HG03457 (cell line): Measurements from ENCODE around the gene RUNX3.

Experiments
- ATAC-seq: cut with Tn5 transposase; IDR thresholded peaks from one replicate; pipeline ENCODE4 v1.9.1; 2021; ENCODE audit warnings: moderate number of reproducible peaks; ENCODE audit not compliant: unreplicated experiment

The RUNX3 gene

DNA sequence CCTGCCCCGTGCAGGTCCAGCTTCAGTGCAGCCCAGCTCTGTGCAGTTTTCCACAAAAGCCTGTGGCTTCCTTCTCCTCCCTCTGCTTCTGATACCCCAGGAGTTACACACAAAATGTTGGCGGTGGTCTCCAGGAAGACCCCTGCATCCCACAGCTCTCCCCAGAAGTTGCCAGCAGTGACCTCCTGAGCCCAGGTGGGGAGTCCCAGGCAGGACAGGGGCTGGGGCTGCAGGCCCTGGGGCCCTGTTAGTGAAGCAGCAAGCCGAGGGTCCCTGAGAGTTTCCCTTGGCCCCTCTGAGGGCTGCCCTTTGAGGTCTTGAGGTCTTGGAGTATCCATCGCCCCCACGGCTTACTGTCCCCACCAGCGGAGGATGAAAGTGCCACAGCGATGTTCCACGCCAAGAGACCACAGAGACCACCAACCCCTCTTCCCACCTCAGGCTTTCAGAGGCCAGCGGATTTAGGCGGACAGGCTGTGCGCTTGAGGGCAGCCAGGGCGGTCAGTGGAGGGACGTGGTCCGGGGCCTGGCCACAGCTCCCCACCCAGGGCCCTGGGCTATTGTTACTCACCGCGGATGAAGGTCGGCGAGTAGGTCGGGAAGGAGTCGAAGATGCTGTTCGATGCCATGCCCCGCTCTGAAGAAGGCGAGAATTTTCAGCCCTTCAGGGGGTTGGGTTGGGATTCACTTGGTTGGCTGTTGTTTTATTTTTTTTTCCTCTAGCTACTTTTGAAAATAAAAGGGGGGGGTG, 34.0 kb upstream of the RUNX3 start:
- ATAC-seq: no peak

DNA sequence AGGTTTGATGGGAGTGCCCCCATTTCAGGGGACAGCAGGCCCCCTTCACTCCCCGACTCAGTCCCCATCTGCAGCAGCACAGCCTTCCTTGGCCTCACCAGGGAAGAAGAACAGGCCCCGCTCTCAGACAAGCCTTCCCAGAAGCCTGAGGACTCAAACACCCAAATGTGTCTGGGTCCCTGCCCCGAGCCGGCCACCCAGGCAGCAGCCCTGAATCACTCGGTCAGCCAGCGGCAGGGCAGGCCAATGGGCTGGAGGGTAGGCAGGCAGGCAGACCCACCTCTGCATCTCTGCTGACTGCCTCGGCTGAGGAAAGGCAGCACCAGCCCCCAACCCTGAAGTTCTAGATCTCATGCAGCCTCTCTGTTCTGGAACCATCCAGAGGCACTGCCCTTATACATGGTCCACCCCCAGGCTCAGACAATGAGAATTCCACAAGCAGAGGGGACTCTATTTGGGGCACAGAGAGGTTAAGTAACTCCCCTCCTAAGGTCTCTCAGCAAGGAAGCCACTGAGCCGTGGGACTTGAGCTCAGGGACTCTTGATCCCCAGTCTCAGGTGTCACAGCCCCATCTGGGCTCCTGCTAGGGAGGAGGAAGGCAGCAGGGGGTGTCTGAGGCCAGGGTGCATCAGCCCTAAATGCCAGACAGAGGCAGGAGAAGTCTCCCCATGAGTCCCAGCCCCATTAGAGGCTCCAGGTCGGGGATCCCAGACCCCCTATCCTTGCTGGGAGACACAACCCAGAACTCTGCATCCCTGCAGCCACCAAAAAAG, 33.2 kb upstream of the RUNX3 start:
- ATAC-seq: no peak

DNA sequence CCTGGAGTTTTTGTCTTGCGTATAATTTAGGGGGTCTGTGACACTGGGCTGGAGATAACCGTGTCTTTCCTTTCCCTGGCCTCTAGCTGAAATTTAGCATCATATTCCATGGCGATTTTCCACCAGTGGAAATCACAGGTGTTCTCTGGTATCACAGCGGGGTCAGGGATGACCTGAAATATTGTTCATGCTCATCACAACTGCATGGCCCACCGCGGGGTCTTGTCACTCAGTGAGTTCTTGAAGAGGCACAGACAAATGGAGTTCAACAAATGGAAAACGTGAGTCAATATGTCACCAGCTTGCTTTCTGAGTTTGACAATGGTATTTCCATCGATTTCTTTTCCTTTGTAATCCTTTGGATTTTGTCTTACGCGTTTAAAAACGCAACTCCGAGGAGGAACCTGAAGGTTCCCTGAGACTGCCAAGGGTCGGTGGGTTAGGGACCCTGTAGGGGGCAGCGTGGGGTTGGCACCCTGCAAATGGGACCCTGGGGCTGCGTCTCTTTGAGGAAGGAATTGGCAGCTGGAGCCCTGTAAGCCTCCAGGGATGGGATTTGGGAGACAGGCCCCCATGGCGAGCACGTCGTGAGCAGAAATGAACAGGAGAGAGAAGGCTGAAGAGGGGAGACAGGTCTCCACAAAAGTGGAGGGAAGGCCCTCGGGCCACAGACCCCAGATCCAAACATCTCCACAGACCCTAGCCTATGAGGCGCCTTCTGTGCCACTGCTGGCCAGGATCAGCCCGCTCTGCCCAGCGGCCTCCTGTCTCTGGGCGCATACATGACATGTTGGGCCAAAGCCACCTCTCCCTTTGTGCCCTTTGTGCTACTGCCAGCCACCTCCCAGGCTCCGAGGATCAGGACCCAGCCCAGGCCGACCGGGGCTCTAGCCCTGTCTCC, 32.1 kb upstream of the RUNX3 start:
- no peak for ATAC-seq

DNA sequence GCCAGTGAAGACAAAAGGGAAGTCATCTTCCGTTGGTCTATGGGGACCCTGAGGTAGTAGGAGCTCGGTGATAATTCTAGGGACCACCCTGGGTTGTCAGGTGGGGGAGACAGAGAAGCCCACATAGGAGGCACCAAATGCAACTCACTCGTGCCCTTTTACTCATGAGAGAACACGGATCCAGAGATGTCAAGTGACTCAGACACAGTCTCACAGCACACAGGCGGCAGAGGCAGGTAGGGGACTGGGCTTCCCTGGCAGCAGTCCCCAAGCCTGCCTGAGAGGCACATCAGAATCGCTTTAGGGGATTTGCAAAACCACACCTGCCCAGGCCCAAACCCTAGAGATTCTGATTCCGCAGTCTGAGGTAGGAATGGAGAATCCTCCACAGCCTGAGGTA, 31.3 kb upstream of the RUNX3 start:
- ATAC-seq: no peak

DNA sequence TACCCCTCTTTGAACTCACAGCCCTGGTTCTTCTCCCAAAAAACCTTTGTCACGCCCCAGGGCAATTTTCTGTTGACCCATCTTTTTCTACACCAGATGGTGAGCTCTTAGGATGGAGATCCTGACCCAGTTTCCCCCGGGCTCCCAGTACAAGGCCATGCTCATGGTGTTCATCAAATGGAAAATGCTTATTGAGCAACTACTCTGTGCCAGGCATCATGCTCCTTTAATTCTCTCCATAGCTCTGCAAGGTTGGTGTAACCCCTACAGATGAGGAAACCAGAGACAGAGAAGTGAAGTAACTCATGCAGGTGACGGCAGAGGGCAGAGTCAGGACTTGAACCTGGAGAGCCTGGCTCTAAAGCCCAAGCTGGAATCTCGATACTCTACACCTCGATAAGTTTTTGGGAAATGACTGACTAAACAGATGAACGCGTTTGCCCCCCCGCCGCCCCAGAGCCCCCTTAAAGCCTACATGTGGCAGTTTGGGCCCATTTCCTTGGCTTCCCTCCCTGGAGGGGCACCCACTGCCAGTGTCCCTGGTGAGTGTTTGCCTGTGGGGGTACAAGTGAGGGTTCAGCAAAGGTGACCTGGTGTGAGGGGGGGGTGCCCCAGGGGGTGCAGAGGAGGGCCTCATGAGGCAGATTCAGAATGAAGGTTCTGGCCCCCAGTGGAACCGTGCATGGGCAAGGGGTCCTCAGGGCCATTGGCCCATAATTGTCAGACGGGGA, 30.2 kb upstream of the RUNX3 start:
- no peak for ATAC-seq

DNA sequence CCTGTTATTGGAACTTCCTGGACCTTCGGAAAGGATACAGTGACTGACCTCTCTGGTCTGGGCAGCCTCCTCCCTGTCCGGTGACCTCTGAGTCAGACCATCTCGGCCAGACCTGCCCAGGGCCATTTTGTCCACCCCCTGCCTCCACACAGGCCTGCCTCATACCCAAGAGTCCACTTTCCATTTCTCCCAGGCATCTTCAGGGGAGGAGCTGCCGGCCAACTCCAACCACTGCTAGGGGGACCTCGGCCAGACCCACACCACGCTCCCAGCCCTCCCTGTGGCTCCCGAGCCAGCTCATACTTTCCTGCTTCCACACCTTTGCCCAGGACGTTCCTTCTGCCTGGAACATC, 29.5 kb upstream of the RUNX3 start:
- ATAC-seq: no peak

DNA sequence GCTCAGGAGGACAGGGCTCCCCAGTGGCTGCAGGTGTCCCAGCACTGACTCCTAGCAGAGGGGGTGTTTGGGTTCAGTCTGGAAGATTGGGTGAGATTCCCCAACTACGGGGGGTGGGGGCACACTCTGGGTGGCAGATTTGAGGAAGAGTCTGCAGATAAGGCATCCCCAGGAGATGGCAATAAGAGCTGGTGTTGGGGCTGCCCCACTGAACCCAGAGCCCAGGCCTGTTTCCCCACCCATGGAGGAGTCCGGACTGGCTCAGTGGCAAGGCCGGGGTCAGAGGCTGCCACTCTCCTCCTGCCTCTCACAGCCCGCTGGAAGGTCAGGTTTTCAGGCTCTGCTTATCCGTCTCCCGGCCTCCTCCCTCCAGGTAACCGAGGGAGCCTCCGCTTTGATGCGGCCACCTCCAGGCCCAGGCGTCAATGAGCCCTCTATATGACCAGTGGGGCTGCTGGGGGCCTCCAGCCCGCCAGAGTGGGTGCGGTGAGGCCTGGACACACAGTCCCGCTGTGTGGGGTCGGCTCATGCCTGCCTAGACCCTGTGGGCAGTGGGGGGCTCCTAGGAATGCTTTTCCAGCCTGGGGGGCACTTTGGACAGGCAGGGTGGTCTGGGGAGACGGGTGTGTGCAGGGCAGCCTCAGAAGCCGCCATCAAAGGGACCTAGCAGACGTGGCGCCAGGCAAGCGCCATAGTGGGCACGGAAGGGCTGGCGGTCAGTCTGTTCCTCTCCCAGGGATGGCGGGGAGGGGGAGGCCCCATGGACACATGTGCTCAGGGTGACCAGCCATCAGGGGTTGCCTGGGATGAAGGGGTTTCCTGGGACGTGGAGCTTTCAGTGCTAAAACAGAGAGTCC, 28.9 kb upstream of the RUNX3 start:
- ATAC-seq: no peak

DNA sequence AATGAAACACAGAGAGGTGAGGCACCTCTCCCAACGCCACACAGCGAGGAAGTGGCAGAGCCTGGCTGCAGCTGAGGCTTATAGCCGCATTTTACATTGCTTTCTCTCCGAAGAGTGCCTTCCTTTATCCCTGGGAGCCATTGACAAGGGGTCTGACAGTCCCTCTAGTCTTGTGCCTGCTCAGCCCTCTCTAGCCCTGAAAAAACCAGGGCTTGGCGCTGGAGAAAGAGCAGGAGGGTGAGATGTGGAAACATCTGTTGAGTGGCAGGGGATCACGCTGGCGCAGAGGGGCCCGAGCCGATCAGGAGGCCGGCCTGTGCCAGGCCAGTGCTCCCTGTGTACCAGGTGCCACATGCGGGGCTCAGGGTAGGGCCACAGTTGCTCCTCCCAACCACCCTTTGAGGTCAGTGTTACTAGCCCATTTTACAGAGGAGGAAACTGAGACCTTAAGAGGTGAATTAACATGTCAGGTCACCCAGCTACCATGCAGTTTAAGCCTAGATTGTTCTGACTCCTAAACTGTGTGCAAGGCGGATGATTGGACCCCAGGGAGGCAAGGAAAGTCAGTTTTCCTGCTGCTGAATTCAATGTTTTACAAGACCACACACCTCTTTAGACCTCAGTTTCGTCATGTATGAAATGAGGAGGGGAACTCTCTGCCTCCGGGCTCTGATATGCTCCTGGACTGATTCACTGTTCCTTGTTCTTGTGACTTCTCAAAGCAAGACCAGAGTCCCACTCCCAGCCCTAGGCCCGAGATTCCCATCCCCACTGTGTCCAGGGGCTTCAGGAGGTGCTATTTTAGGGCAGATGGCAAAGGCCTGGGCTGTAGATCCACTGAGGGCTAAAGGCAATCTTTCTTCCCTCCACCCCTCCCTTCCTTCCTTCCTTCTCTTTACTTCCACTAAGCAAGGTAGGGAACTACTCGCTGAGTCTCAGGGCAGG, 28.0 kb upstream of the RUNX3 start:
- no peak for ATAC-seq

DNA sequence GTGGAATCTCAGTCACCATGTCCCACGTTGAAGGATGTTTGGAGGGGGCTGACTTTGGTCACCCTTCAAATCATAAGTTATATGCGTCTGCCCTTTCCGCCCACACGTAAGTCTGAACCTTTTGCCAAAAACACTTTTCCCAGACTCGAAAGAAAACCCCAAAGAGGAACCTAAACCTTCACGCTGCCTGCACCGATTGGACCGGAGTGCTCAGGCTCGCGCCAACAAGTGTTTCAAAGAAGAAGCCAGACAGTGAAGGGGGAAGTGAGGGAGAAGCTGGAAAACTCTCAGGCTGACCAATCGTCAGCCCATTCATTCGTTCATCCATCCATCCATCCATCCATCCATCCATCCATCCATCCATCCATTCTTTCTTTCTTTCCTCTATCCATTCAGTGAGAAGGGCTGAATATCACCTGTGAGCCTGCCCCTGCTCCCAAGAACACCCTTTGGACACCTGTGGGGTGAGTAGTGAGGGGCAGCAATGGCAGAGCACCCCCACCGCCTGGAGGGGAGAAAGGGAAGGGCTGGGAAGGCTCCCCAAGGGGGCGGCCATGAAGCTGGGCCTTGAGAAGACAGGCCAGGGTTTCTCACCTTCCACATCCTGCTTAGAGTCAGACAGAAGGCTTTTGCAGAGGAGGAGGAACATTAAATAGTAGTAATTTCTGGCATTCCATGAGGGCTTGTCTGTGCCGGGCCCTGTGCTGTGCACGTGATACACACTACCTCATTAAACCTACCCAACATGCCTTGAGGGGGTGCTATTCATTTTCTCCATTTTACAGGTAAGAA, 27.1 kb upstream of the RUNX3 start:
- no peak for ATAC-seq

DNA sequence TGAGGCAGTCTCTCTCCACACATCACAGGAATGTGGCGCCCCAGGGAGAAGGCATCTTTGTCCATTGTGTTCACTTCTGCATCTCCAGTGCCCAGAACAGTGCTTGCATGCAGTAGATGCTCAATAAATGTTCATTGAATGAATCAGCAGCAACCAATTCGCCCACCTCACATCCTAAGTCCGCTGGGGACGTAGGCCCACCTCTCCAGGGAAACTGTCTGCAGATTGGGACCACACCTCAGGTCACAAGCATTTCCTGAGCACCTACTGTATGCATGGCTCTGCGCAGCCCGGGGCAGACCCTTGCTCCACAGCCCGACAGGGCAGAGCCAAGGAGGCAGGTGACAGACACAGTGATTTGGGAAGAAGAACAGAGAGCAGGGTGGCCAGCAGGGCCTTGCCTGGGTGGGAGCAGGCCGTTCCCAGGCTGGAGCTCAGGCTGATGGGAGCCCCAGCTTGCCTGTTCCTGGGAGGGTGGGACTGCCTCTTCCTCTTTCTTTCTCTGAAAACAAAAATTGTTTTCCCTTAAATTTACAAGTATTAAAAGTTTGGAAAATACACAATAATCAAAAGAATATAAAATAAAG, 25.8 kb upstream of the RUNX3 start:
- ATAC-seq: no peak

DNA sequence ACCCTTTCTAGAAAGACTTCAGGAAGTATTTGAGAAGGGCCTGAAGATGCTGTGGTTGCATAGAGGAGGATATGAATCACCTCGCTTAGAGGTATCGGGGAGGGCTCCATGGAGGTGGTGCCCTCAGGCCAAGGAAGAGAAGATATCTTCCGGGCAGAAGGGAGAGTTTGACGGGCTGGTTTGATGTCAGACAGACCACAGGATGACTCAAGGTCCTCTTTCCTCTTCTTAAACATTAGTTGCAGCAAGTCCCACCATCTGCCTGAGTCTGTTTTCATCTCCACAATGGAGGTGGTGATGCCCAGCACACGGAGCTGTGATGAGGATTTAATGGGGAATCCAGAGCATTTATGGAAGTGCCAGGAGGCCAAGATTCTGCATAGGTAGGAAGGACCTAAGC, 25.1 kb upstream of the RUNX3 start:
- ATAC-seq: no peak

DNA sequence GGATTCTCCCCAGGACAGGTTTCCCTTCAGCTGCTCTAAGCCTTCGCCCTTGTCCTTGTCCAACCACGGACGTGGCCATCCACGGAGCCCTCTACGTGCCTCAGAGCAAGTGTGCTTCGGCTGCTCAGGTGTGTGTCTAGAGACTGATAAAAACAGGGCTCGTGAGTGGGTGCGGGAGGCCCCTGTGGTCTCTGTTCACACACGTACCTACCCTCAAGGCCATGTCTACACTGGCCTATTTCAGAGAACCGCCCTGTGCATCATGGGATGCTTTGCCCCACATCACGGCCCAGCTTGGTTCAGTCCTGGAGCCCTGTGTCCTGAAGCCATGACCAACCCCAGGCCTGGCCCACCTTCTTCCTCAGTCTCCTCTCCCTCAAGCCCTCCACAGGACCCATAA, 24.6 kb upstream of the RUNX3 start:
- ATAC-seq: no peak

DNA sequence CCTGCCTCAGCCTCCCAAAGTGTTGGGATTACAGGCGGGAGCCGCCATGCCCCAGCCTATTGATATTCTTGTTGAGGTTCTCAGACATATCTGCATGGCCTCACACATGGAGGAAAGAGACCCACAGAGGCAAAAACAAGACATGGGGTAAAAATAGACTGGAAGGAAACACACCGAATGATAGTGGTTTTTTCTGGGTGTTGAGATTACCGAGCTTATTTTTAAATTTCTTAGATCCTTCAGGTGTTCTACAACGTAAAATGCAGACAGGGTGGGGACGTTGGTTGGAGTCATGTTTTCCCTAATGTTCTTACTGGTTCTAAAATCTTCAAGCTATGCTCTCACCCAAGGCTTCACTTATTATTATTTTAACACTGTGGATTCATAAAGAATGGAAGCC, 23.9 kb upstream of the RUNX3 start:
- no peak for ATAC-seq

DNA sequence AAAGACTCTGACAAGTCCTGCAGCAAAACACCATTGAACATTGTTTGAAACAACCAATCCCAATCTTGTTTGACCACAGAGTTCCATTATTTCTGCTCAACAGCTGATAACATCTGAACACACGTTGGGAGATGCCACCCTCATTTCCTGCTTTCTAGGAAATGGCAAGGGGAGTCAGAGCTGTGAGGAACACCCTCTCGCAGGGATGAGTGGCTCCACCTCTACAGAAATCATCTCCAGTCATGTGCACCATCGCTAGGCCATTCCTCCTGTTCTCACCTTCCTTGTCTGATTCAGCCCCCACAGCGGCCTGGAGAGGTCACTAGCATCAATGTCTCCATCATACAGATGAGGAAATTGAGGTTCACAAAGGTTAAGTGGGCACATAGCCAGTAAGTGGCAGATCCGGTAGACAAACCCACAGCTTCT, 22.4 kb upstream of the RUNX3 start:
- ATAC-seq: no peak

DNA sequence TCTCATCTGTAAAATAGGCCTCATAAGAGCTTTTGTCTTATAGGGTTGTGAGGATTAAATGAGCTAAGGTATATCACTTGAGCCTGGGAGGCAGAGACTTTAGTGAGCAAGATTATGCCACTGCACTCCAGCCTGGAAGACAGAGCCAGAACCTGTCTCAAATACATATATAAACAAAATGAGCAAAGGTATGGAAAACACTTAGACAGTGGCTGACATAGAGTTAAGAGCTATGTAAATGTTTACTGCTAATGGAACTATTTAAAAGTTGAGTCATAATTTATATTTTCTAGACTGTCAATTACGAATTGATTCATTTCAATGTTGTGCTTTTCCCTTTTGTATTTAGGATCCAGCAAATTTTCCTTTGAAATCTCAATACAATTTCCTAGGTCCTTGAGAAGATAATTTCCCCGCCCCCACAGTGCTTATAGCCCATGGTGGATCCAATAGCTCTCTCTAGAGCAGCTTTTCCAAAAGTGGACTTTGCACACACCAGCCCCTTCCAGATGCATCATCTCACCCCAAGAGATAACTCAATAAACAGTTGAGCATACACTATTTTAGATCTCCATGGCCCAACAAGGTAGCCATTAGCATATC, 21.8 kb upstream of the RUNX3 start:
- ATAC-seq: no peak

DNA sequence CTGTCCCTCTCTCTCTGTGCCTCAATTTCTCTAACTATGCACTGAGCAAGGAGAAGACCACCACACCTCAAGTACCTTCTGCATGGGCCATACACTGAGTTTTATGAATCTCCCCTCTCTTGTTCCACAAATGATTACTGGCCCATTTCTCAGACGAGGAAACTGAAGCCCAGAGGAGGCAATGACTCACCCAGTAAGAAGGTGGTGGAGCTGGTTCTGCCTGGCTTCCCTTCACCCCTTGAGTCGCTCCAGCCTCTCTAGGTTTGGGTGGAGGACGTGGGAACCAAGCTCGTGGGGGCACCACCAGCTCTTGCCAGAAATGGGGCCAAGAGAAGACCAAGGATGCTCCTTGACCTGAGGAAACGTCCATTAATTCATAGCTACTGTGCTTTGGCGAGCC, 21.3 kb upstream of the RUNX3 start:
- ATAC-seq: no peak

DNA sequence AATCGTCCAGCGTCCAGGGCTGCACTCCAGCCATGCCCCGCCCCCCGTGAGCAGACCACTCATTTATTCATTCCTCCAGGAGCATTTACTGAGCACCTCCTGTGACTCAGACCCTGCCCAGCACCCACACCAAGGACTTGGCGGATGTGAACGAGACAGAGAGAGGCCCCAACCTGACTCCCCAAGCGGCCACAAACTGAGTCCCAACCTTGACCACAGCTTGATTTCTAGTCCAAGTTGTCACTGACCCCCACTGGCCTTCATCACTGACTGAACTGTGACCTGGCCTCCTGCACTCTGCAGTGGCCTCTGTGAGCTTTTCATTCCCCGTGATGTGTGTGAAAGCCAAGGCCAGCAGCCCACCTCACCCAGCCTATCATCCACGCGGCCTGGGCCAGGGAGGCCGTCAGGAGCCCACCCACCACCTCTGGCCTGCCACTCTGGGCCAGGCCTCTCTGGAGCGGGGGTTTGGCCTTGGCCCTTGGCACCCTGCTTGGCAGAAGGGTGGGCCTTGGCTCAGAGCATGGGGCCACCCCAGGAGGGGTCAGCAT, 19.3 kb upstream of the RUNX3 start:
- ATAC-seq: no peak
